Astrocyte (in vitro differentiated cells and primary cell): ENCODE data around the gene GDPD5. TPM values are rescaled to one million over a fixed set of nuclear protein-coding genes. Genes with fewer than 3 reads are reported as not detected.

ENCODE experiments used
- DNase-seq: peaks from one replicate; pipeline ENCODE4 v3.0.0-alpha.2; 2010; ENCODE audit warnings: low read depth
- FAIRE-seq: peaks from 2 replicates; lab custom pipeline; 2011; peaks lifted over from hg19 to GRCh38; lab: Jason Lieb, UNC
- H2AFZ ChIP-seq: 2 replicates; pipeline ENCODE4 v1.6.0; 2012; ENCODE audit warnings: low read depth, low read length, inconsistent platforms
- H3K27ac ChIP-seq: 2 replicates; pipeline ENCODE4 v1.5.1; 2011; ENCODE audit warnings: low read depth, low read length, inconsistent platforms
- H3K27me3 ChIP-seq: 2 replicates; pipeline ENCODE4 v1.6.0; 2011; ENCODE audit warnings: low read length, inconsistent platforms; ENCODE audit not compliant: insufficient read depth
- H3K36me3 ChIP-seq: 2 replicates; pipeline ENCODE4 v1.5.1; 2011; ENCODE audit warnings: low read length, inconsistent platforms; ENCODE audit not compliant: insufficient read depth
- H3K4me1 ChIP-seq: 2 replicates; pipeline ENCODE4 v1.5.1; 2011; ENCODE audit warnings: low read length, inconsistent platforms; ENCODE audit not compliant: insufficient read depth
- H3K4me2 ChIP-seq: 2 replicates; pipeline ENCODE4 v1.6.0; 2012; ENCODE audit warnings: low read length, inconsistent platforms
- H3K4me3 ChIP-seq: 2 replicates; pipeline ENCODE4 v1.5.1; 2011; ENCODE audit warnings: low read depth, mild to moderate bottlenecking, low read length, inconsistent platforms; ENCODE audit not compliant: insufficient read depth
- H3K79me2 ChIP-seq: 2 replicates; pipeline ENCODE4 v1.6.0; 2012; ENCODE audit warnings: mild to moderate bottlenecking, low read length, inconsistent platforms; ENCODE audit not compliant: insufficient read depth
- H3K9ac ChIP-seq: 2 replicates; pipeline ENCODE4 v1.6.0; 2012; ENCODE audit warnings: mild to moderate bottlenecking, low read length, inconsistent platforms
- H3K9me3 ChIP-seq: 2 replicates; pipeline ENCODE4 v1.5.1; 2012; ENCODE audit warnings: low read depth, mild to moderate bottlenecking, low read length, inconsistent platforms; ENCODE audit not compliant: insufficient read depth
- H4K20me1 ChIP-seq: 2 replicates; pipeline ENCODE4 v1.6.0; 2012; ENCODE audit warnings: low read length, inconsistent platforms; ENCODE audit not compliant: insufficient read depth
- H3K27ac Mint-ChIP-seq: one replicate; pipeline ENCODE4 v1.8.0; 2021; ENCODE audit warnings: mild to moderate bottlenecking, mixed read lengths; ENCODE audit not compliant: unreplicated experiment
- H3K27me3 Mint-ChIP-seq: one replicate; pipeline ENCODE4 v1.8.0; 2021; ENCODE audit warnings: low read depth, mixed read lengths; ENCODE audit not compliant: unreplicated experiment
- H3K36me3 Mint-ChIP-seq: one replicate; pipeline ENCODE4 v1.8.0; 2021; ENCODE audit warnings: low read depth, mixed read lengths; ENCODE audit not compliant: unreplicated experiment
- H3K4me1 Mint-ChIP-seq: one replicate; pipeline ENCODE4 v1.8.0; 2021; ENCODE audit warnings: low read depth, mixed read lengths; ENCODE audit not compliant: unreplicated experiment
- H3K4me3 Mint-ChIP-seq: one replicate; pipeline ENCODE4 v1.8.0; 2021; ENCODE audit warnings: mild to moderate bottlenecking, moderate library complexity, mixed read lengths; ENCODE audit not compliant: unreplicated experiment
- H3K9me3 Mint-ChIP-seq: one replicate; pipeline ENCODE4 v1.8.0; 2021; ENCODE audit warnings: mild to moderate bottlenecking, mixed read lengths; ENCODE audit not compliant: unreplicated experiment
- CTCF ChIP-seq: IDR thresholded peaks from 2 replicates; pipeline ENCODE4 v1.5.1; 2011; ENCODE audit warnings: low read depth, mild to moderate bottlenecking, inconsistent platforms, low read length, moderate library complexity; ENCODE audit not compliant: insufficient read depth
- EZH2 ChIP-seq: IDR thresholded peaks from 2 replicates; pipeline ENCODE4 v1.6.1; 2012; ENCODE audit warnings: mild to moderate bottlenecking, low read length, inconsistent platforms; ENCODE audit not compliant: insufficient read depth
- total RNA-seq: library from RNA; stranded (reverse); gene quantifications from 2 replicates; pipeline ENCODE4 v1.2.1, GENCODE V29; 2021

Gene GDPD5
- total RNA-seq, 1 donor from 2014 or later, result 9.4 TPM

- Histone ChIP-seq H3K9me3 (no peaks in the 10 kb centered on the region), H2AFZ (no peak overlapping the region), H3K4me3 (no peak overlapping the region), H3K27me3 (no peaks in the 10 kb centered on the region), H3K79me2 (no peaks in the 10 kb centered on the region), H3K27ac (no peak overlapping the region), H3K9ac (no peak overlapping the region), H3K4me2 (no peak overlapping the region), H3K36me3 (no peaks in the 10 kb centered on the region), H3K4me1 (peaks cover 7% of the 10 kb centered on the region), H4K20me1 (no peaks in the 10 kb centered on the region)
- Mint-ChIP-seq H3K36me3 (peaks cover 5% of the 10 kb centered on the region), H3K9me3 (peaks cover 4% of the 10 kb centered on the region), H3K27ac (no peak overlapping the region), H3K4me3 (no peak overlapping the region), H3K27me3 (peaks cover 24% of the 10 kb centered on the region), H3K4me1 (peaks cover 3% of the 10 kb centered on the region)
- FAIRE-seq (no peak), DNase-seq (no peak)
- TF ChIP-seq CTCF (no peak), EZH2 (no peak)
Observed at GRCh38 chr11:75534259-75535069, 8.7 kb upstream of the GDPD5 start.

GRCh38 chr11:75533896-75534258 lies 8.1 kb upstream of the GDPD5 start:
- no peak overlapping the region for H3K27ac ChIP-seq
- Mint-ChIP-seq H3K27me3 (peaks cover 30% of the 10 kb centered on the region), H3K36me3 (peaks cover 5% of the 10 kb centered on the region), H3K4me1 (peaks cover 3% of the 10 kb centered on the region), H3K9me3 (peaks cover 4% of the 10 kb centered on the region), H3K27ac (no peak overlapping the region), H3K4me3 (no peak overlapping the region)
- no peak for TF ChIP-seq CTCF
- TF ChIP-seq EZH2, result no peak
- no peak overlapping the region for H3K4me3 ChIP-seq
- no peaks in the 10 kb centered on the region for H3K36me3 ChIP-seq
- H3K9me3 ChIP-seq, result no peaks in the 10 kb centered on the region
- H2AFZ ChIP-seq, result no peak overlapping the region
- no peak overlapping the region for H3K9ac ChIP-seq
- H4K20me1 ChIP-seq, result no peaks in the 10 kb centered on the region
- no peaks in the 10 kb centered on the region for H3K27me3 ChIP-seq
- H3K4me1 ChIP-seq, result peaks cover 7% of the 10 kb centered on the region
- H3K4me2 ChIP-seq, result no peak overlapping the region
- FAIRE-seq (no peak), DNase-seq (no peak)
- no peaks in the 10 kb centered on the region for H3K79me2 ChIP-seq
